H1 (cell line): ENCODE data around the gene C9orf43. TPM values are rescaled to one million over a fixed set of nuclear protein-coding genes. Genes with fewer than 3 reads are reported as not detected.

Experiments
- CEBPB ChIP-seq: IDR thresholded peaks from 2 replicates; pipeline ENCODE4 v1.6.1; 2012; ENCODE audit warnings: low read depth, low read length
- EP300 ChIP-seq, 2 experiments: IDR thresholded peaks; 1 replicate in 1 of 2; 2 replicates in 1 of 2; pipeline ENCODE4 v1.6.1; 2011 to 2012; ENCODE audit warnings: low read depth in 2 of 2, low read length in 2 of 2, mild to moderate bottlenecking in 2 of 2, borderline replicate concordance in 1 of 2, inconsistent platforms in 1 of 2, moderate library complexity in 1 of 2
- KDM5A ChIP-seq: fragments of 200-600 bp; IDR thresholded peaks from 2 replicates; pipeline ENCODE4 v1.7.1; 2012; ENCODE audit warnings: mild to moderate bottlenecking, low read length, inconsistent platforms, mixed read lengths
- NANOG ChIP-seq: IDR thresholded peaks from 2 replicates; pipeline ENCODE4 v1.6.1; 2011; ENCODE audit warnings: low read length, low read depth, mild to moderate bottlenecking, inconsistent platforms; ENCODE audit not compliant: insufficient read depth, poor library complexity, severe bottlenecking
- RNF2 ChIP-seq: fragments of 200-900, 300-1000 bp; sonication (generic); IDR thresholded peaks from 2 replicates; pipeline ENCODE4 v1.7.1; 2016; ENCODE audit warnings: borderline replicate concordance, low read depth, mild to moderate bottlenecking, antibody characterized with exemption, low read length; ENCODE audit not compliant: poor library complexity, severe bottlenecking; ENCODE audit errors: missing control alignments
- SIN3A ChIP-seq, 2 experiments: IDR thresholded peaks in 1 of 2; conservative IDR thresholded peaks in 1 of 2; 2 replicates each; pipeline ENCODE4 v1.6.1; 2011 to 2012; ENCODE audit warnings: low read length in 2 of 2, improper control_type of control experiment in 1 of 2, low read depth in 1 of 2, mild to moderate bottlenecking in 1 of 2
- SP4 ChIP-seq: IDR thresholded peaks from 2 replicates; pipeline ENCODE4 v1.6.1; 2012; ENCODE audit warnings: low read length, inconsistent platforms
- TEAD4 ChIP-seq: IDR thresholded peaks from 2 replicates; pipeline ENCODE4 v1.6.1; 2012; ENCODE audit warnings: low read depth, low read length, inconsistent platforms, mixed read lengths
- polyA plus RNA-seq, 7 experiments: library from polyadenylated mRNA; depleted of rRNA in 3 of 7; stranded (reverse) in 5 of 7; unstranded in 2 of 7; fragments of >200 nt in 5 of 7; fragments of 200-250 nt in 2 of 7; gene quantifications; 1 replicate in 5 of 7; 2 replicates in 1 of 7; 4 replicates in 1 of 7; pipeline versions ENCODE4 v1.2.1 to v1.2.3, GENCODE V29; 2011 to 2013; ENCODE audit warnings: missing spikeins in 2 of 7, mixed read lengths in 2 of 7
- total RNA-seq: library from RNA; stranded (reverse); fragmentation: NEBNext Ultra II Directional; extraction: Animal tissue kit (Norgen Biotek cat#: 25700); gene quantifications from 2 replicates; pipeline ENCODE4 v1.2.1, GENCODE V29; 2021
- TF ChIP-seq, protein P1 (sequence below): fragments of 300-600 bp; sonication (generic); IDR thresholded peaks from 2 replicates; pipeline ENCODE4 v1.7.1; 2012; ENCODE audit warnings: low read length, moderate library complexity, mild to moderate bottlenecking, inconsistent platforms; ENCODE audit not compliant: insufficient replicate concordance

Gene C9orf43
- total and polyA plus RNA-seq, 2 of the 8 experiments (the other 6 are each of a cell fraction or from before 2014, with no cell fraction given) = 0.35 to 0.52 TPM

DNA sequence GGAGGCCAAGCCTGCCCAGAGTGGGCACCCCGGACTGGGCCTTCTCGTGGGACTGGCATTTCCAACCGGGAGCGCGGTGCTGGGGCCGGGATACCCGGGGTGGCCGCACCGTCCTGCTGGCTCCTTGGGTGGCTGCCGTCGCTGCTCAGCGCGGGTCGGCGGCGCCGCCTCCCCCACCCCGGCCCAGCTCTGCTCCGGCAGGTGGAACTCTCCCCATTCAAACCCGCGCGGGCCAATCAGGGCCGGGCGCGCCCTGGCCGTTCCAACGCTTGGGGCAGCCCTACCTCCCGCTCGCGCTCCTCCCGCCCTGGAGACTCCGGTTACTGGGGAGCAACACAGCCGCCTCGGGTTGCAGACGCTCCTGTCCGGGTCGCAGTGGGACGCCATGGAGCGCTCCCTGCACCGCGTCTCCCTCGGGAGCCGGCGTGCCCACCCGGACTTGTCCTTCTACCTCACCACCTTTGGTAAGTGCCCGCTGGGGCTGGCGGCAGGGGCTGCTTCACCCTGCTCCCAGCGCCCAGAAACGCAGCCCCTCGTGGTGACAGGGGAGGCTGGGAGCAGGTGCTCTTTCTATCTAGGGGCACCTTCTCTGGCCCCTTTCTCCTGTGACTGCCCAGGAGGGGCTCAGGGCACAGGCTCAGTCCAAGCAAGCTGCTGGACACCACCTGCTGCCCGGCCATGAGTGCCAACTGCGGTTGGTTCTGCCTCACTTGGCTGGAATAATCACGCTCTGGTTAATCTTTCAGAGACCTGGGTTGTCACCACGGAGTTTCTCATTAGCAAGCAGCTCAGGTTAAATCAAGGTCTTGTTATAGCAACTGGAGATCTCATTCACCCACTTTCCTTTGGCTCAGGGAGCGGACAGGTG is 53.1 kb downstream of the C9orf43 start, which contains the start of gene RGS3 (continued):
- TF ChIP-seq NANOG (no peak), RNF2 (no peak), TEAD4 (no peak), EP300 (IDR thresholded peaks at IDR 0.05; ENCODE audit: borderline replicate concordance in 1 of 2, low read depth in 2 of 2, low read length in 2 of 2) (no peak), KDM5A (no peak), SP4 (no peak), CEBPB (no peak), SIN3A (conservative IDR thresholded peaks at IDR 0.05 in 1 of 2, IDR thresholded peaks at IDR 0.05 in 1 of 2; ENCODE audit: low read depth in 1 of 2, low read length in 2 of 2) (0 out of 4 replicates have a peak, but pooled peaks of 1 of the 2 experiments have one; percentile 31)
- TF ChIP-seq, protein P1, sequence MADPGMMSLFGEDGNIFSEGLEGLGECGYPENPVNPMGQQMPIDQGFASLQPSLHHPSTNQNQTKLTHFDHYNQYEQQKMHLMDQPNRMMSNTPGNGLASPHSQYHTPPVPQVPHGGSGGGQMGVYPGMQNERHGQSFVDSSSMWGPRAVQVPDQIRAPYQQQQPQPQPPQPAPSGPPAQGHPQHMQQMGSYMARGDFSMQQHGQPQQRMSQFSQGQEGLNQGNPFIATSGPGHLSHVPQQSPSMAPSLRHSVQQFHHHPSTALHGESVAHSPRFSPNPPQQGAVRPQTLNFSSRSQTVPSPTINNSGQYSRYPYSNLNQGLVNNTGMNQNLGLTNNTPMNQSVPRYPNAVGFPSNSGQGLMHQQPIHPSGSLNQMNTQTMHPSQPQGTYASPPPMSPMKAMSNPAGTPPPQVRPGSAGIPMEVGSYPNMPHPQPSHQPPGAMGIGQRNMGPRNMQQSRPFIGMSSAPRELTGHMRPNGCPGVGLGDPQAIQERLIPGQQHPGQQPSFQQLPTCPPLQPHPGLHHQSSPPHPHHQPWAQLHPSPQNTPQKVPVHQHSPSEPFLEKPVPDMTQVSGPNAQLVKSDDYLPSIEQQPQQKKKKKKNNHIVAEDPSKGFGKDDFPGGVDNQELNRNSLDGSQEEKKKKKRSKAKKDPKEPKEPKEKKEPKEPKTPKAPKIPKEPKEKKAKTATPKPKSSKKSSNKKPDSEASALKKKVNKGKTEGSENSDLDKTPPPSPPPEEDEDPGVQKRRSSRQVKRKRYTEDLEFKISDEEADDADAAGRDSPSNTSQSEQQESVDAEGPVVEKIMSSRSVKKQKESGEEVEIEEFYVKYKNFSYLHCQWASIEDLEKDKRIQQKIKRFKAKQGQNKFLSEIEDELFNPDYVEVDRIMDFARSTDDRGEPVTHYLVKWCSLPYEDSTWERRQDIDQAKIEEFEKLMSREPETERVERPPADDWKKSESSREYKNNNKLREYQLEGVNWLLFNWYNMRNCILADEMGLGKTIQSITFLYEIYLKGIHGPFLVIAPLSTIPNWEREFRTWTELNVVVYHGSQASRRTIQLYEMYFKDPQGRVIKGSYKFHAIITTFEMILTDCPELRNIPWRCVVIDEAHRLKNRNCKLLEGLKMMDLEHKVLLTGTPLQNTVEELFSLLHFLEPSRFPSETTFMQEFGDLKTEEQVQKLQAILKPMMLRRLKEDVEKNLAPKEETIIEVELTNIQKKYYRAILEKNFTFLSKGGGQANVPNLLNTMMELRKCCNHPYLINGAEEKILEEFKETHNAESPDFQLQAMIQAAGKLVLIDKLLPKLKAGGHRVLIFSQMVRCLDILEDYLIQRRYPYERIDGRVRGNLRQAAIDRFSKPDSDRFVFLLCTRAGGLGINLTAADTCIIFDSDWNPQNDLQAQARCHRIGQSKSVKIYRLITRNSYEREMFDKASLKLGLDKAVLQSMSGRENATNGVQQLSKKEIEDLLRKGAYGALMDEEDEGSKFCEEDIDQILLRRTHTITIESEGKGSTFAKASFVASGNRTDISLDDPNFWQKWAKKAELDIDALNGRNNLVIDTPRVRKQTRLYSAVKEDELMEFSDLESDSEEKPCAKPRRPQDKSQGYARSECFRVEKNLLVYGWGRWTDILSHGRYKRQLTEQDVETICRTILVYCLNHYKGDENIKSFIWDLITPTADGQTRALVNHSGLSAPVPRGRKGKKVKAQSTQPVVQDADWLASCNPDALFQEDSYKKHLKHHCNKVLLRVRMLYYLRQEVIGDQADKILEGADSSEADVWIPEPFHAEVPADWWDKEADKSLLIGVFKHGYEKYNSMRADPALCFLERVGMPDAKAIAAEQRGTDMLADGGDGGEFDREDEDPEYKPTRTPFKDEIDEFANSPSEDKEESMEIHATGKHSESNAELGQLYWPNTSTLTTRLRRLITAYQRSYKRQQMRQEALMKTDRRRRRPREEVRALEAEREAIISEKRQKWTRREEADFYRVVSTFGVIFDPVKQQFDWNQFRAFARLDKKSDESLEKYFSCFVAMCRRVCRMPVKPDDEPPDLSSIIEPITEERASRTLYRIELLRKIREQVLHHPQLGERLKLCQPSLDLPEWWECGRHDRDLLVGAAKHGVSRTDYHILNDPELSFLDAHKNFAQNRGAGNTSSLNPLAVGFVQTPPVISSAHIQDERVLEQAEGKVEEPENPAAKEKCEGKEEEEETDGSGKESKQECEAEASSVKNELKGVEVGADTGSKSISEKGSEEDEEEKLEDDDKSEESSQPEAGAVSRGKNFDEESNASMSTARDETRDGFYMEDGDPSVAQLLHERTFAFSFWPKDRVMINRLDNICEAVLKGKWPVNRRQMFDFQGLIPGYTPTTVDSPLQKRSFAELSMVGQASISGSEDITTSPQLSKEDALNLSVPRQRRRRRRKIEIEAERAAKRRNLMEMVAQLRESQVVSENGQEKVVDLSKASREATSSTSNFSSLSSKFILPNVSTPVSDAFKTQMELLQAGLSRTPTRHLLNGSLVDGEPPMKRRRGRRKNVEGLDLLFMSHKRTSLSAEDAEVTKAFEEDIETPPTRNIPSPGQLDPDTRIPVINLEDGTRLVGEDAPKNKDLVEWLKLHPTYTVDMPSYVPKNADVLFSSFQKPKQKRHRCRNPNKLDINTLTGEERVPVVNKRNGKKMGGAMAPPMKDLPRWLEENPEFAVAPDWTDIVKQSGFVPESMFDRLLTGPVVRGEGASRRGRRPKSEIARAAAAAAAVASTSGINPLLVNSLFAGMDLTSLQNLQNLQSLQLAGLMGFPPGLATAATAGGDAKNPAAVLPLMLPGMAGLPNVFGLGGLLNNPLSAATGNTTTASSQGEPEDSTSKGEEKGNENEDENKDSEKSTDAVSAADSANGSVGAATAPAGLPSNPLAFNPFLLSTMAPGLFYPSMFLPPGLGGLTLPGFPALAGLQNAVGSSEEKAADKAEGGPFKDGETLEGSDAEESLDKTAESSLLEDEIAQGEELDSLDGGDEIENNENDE = no peak
